ENCODE results near the gene SLC6A18.

Gene SLC6A18

GRCh38 chr5:1295650-1296037 lies 70.5 kb downstream of the SLC6A18 start:
- no peak overlapping the region for H3K27ac ChIP-seq
- no peak for TF ChIP-seq ZFX (IDR thresholded peaks at IDR 0.05)
